ENCODE data around the gene RAMP3. TPM values are rescaled to one million over a fixed set of nuclear protein-coding genes. Genes with fewer than 3 reads are reported as not detected.

Gene RAMP3
- total RNA-seq, 2 experiments from 2014 or later = not detected

- no peak overlapping the region for H3K4me3 Mint-ChIP-seq
- no peak for DNase-seq
- H3K27ac Mint-ChIP-seq = no peak overlapping the region
- CTCF ChIA-PET = interaction anchor here (5.1 kb wide), 1 partner anchor 160 kb away, joined by 112 read pairs; no protein-coding TSS in a partner anchor
- intact Hi-C loops (cut with micrococcal nuclease) = no loop called here
- H3K27me3 Mint-ChIP-seq = no peaks in the 10 kb centered on the region
- H3K4me1 Mint-ChIP-seq (ENCODE audit: low read depth) = peaks cover 9% of the 10 kb centered on the region
- H3K36me3 Mint-ChIP-seq = no peaks in the 10 kb centered on the region
- no peaks in the 10 kb centered on the region for H3K9me3 Mint-ChIP-seq
- POLR2A ChIA-PET = no interaction called here
These were observed 23.7 kb upstream of the RAMP3 start for GRCh38 chr7:45133877-45134276.

GRCh38 chr7:45136106-45137060 is 21.2 kb upstream of the RAMP3 start:
- no peak overlapping the region for H3K4me3 Mint-ChIP-seq
- peaks cover 1% of the 10 kb centered on the region for H3K27me3 Mint-ChIP-seq
- peak; percentile 81 for DNase-seq
- no peaks in the 10 kb centered on the region for H3K9me3 Mint-ChIP-seq
- H3K27ac Mint-ChIP-seq = peak overlapping the region; percentile 9
- ChIA-PET POLR2A (interaction anchor here (0.9 to 2.0 kb wide), 8 partner anchors 22 to 180 kb away, joined by 3 to 15 read pairs (median 5); partner anchors contain the start of genes MYO1G and TBRG4), CTCF (interaction anchor here (0.6 to 5.1 kb wide), 54 partner anchors 8 to 895 kb away, joined by 3 to 112 read pairs (median 5); partner anchors contain the start of genes MYO1G, OGDH, PURB and TBRG4)
- intact Hi-C loops (cut with micrococcal nuclease) = loop anchor here (1.0 kb wide), 3 partner anchors 25 to 279 kb away; partner anchors contain the start of gene TBRG4
- H3K36me3 Mint-ChIP-seq = no peaks in the 10 kb centered on the region
- H3K4me1 Mint-ChIP-seq (ENCODE audit: low read depth) = peaks cover 9% of the 10 kb centered on the region

GRCh38 chr7:45138433-45139267 is 18.9 kb upstream of the RAMP3 start:
- intact Hi-C loops (cut with micrococcal nuclease) = no loop called here
- DNase-seq = no peak
- POLR2A ChIA-PET = no interaction called here

GRCh38 chr7:45140827-45141226 is 16.8 kb upstream of the RAMP3 start:
- ChIA-PET POLR2A (no interaction called here), CTCF (no interaction called here)
- intact Hi-C loops (cut with micrococcal nuclease) = no loop called here
- Mint-ChIP-seq H3K27ac (no peak overlapping the region), H3K36me3 (no peaks in the 10 kb centered on the region), H3K27me3 (peaks cover 5% of the 10 kb centered on the region), H3K9me3 (no peaks in the 10 kb centered on the region), H3K4me3 (no peak overlapping the region), H3K4me1 (ENCODE audit: low read depth) (peaks cover 6% of the 10 kb centered on the region)
- no peak for DNase-seq

More at GRCh38 chr7:45138433-45139267, 18.9 kb upstream of the RAMP3 start:
- Mint-ChIP-seq H3K27me3 (peaks cover 1% of the 10 kb centered on the region), H3K4me1 (ENCODE audit: low read depth) (peaks cover 9% of the 10 kb centered on the region), H3K27ac (no peak overlapping the region), H3K4me3 (no peak overlapping the region), H3K36me3 (no peaks in the 10 kb centered on the region), H3K9me3 (no peaks in the 10 kb centered on the region)
- CTCF ChIA-PET = interaction anchor here (0.6 to 5.1 kb wide), 5 partner anchors 22 to 164 kb away, joined by 3 to 112 read pairs (median 3); no protein-coding TSS in a partner anchor

- H3K4me1 Mint-ChIP-seq (ENCODE audit: low read depth) = no peaks in the 10 kb centered on the region
- no peak for DNase-seq
- intact Hi-C loops (cut with micrococcal nuclease) = no loop called here
- ChIA-PET CTCF (no interaction called here), POLR2A (no interaction called here)
- no peaks in the 10 kb centered on the region for H3K36me3 Mint-ChIP-seq
- H3K4me3 Mint-ChIP-seq = no peak overlapping the region
- peaks cover 9% of the 10 kb centered on the region for H3K27me3 Mint-ChIP-seq
- H3K27ac Mint-ChIP-seq = no peak overlapping the region
- no peaks in the 10 kb centered on the region for H3K9me3 Mint-ChIP-seq
These were observed 14.0 kb upstream of the RAMP3 start for GRCh38 chr7:45143616-45144015.

GRCh38 chr7:45145881-45146280 is 11.7 kb upstream of the RAMP3 start:
- ChIA-PET CTCF (no interaction called here), POLR2A (no interaction called here)
- Mint-ChIP-seq H3K27me3 (peaks cover 7% of the 10 kb centered on the region), H3K36me3 (no peaks in the 10 kb centered on the region), H3K4me3 (no peak overlapping the region), H3K27ac (no peak overlapping the region), H3K9me3 (no peaks in the 10 kb centered on the region), H3K4me1 (ENCODE audit: low read depth) (no peaks in the 10 kb centered on the region)
- no peak for DNase-seq
- intact Hi-C loops (cut with micrococcal nuclease) = no loop called here

GRCh38 chr7:45146531-45147379 is 10.8 kb upstream of the RAMP3 start:
- intact Hi-C loops (cut with micrococcal nuclease) = no loop called here
- no peak overlapping the region for H3K27ac Mint-ChIP-seq
- no peak for DNase-seq
- ChIA-PET POLR2A (no interaction called here), CTCF (interaction anchor here (1.8 kb wide), 1 partner anchor 113 kb away, joined by 8 read pairs; no protein-coding TSS in a partner anchor)
- H3K9me3 Mint-ChIP-seq = no peaks in the 10 kb centered on the region
- no peak overlapping the region for H3K4me3 Mint-ChIP-seq
- H3K36me3 Mint-ChIP-seq = no peaks in the 10 kb centered on the region
- H3K27me3 Mint-ChIP-seq = peaks cover 7% of the 10 kb centered on the region
- H3K4me1 Mint-ChIP-seq (ENCODE audit: low read depth) = no peaks in the 10 kb centered on the region

GRCh38 chr7:45147858-45148652 is 9.5 kb upstream of the RAMP3 start:
- no peaks in the 10 kb centered on the region for H3K4me1 Mint-ChIP-seq (ENCODE audit: low read depth)
- ChIA-PET POLR2A (no interaction called here), CTCF (interaction anchor here (1.8 kb wide), 1 partner anchor 111 kb away, joined by 8 read pairs; no protein-coding TSS in a partner anchor)
- H3K27me3 Mint-ChIP-seq = peaks cover 7% of the 10 kb centered on the region
- H3K9me3 Mint-ChIP-seq = no peaks in the 10 kb centered on the region
- no peak overlapping the region for H3K27ac Mint-ChIP-seq
- no peak overlapping the region for H3K4me3 Mint-ChIP-seq
- H3K36me3 Mint-ChIP-seq = no peaks in the 10 kb centered on the region
- no peak for DNase-seq
- intact Hi-C loops (cut with micrococcal nuclease) = no loop called here

GRCh38 chr7:45148653-45148973 is 9.0 kb upstream of the RAMP3 start:
- CTCF ChIA-PET = interaction anchor here (11.4 kb wide), 1 partner anchor 111 kb away, joined by 141 read pairs; no protein-coding TSS in a partner anchor

GRCh38 chr7:45149606-45150005 is 8.0 kb upstream of the RAMP3 start:
- ChIA-PET CTCF (interaction anchor here (11.4 kb wide), 1 partner anchor 110 kb away, joined by 141 read pairs; no protein-coding TSS in a partner anchor), POLR2A (no interaction called here)
- no peak for DNase-seq
- peaks cover 3% of the 10 kb centered on the region for H3K27me3 Mint-ChIP-seq
- no peaks in the 10 kb centered on the region for H3K9me3 Mint-ChIP-seq
- no peak overlapping the region for H3K4me3 Mint-ChIP-seq
- H3K27ac Mint-ChIP-seq = no peak overlapping the region
- intact Hi-C loops (cut with micrococcal nuclease) = no loop called here
- no peaks in the 10 kb centered on the region for H3K4me1 Mint-ChIP-seq (ENCODE audit: low read depth)
- H3K36me3 Mint-ChIP-seq = no peaks in the 10 kb centered on the region

More at GRCh38 chr7:45148653-45148973, 9.0 kb upstream of the RAMP3 start:
- H3K36me3 Mint-ChIP-seq = no peaks in the 10 kb centered on the region
- no peak overlapping the region for H3K4me3 Mint-ChIP-seq
- H3K27me3 Mint-ChIP-seq = peaks cover 7% of the 10 kb centered on the region
- no peak for DNase-seq
- H3K4me1 Mint-ChIP-seq (ENCODE audit: low read depth) = no peaks in the 10 kb centered on the region
- no peak overlapping the region for H3K27ac Mint-ChIP-seq
- intact Hi-C loops (cut with micrococcal nuclease) = no loop called here
- POLR2A ChIA-PET = interaction anchor here (0.6 kb wide), 2 partner anchors 31 to 176 kb away, joined by 3 to 4 read pairs; no protein-coding TSS in a partner anchor
- H3K9me3 Mint-ChIP-seq = no peaks in the 10 kb centered on the region

GRCh38 chr7:45150199-45150598 is 7.4 kb upstream of the RAMP3 start:
- Mint-ChIP-seq H3K4me1 (ENCODE audit: low read depth) (no peaks in the 10 kb centered on the region), H3K9me3 (no peaks in the 10 kb centered on the region), H3K36me3 (no peaks in the 10 kb centered on the region), H3K27ac (no peak overlapping the region), H3K27me3 (peaks cover 6% of the 10 kb centered on the region), H3K4me3 (no peak overlapping the region)
- intact Hi-C loops (cut with micrococcal nuclease) = no loop called here
- POLR2A ChIA-PET = no interaction called here
- CTCF ChIA-PET = interaction anchor here (1.8 to 11.4 kb wide), 2 partner anchors 14 to 109 kb away, joined by 8 to 141 read pairs; no protein-coding TSS in a partner anchor
- no peak for DNase-seq

Measured in activated CD4-positive, alpha-beta memory T cell treated with anti-CD3 and anti-CD28 coated beads for 36 hours (primary cell).